NB4 (cell line): Measurements from ENCODE around the gene NPEPL1.

Source experiments
- CTCF ChIP-seq: IDR thresholded peaks from one replicate; pipeline ENCODE4 v1.5.1; 2012; ENCODE audit warnings: low read depth, low read length
- POLR2A ChIP-seq: IDR thresholded peaks from 2 replicates; pipeline ENCODE4 v1.6.1; 2011; ENCODE audit warnings: mild to moderate bottlenecking; ENCODE audit not compliant: insufficient read length; ENCODE audit errors: extremely low read depth

- no peak for TF ChIP-seq CTCF
- no peak for TF ChIP-seq POLR2A
Observed at GRCh38 chr20:58685988-58686387, 6.6 kb upstream of the NPEPL1 start.
